Activated CD8-positive, alpha-beta T cell treated with anti-CD3 and anti-CD28 coated beads for 36 hours (primary cell): ENCODE measurements around the gene ALG8. TPM values are rescaled to one million over a fixed set of nuclear protein-coding genes. Genes with fewer than 3 reads are reported as not detected.

ENCODE experiments used
- ATAC-seq: fragments of 200-7000 bp; cut with Tn5 transposase; one replicate; pipeline ENCODE4 v1.10.0; 2021; ENCODE audit warnings: mild to moderate bottlenecking, moderate library complexity
- CTCF ChIA-PET: fragments of 350-600 bp; sonication (Branson Sonifier 250); formaldehyde crosslinking; loops from one replicate; lab custom pipeline; 2021; ENCODE audit warnings: antibody characterized with exemption; lab: Charles Lee
- POLR2A ChIA-PET: fragments of 350-600 bp; sonication (Branson Sonifier 250); formaldehyde crosslinking; loops from one replicate; lab custom pipeline; 2021; ENCODE audit warnings: antibody characterized with exemption; lab: Charles Lee
- DNase-seq: peaks from one replicate; pipeline ENCODE4 v3.0.0-alpha.2; 2020
- H3K27ac Mint-ChIP-seq: one replicate; pipeline ENCODE4 v1.8.0; 2021; ENCODE audit warnings: mild to moderate bottlenecking, mixed read lengths
- H3K27me3 Mint-ChIP-seq: one replicate; pipeline ENCODE4 v1.8.0; 2021; ENCODE audit warnings: mixed read lengths
- H3K36me3 Mint-ChIP-seq: one replicate; pipeline ENCODE4 v1.8.0; 2021; ENCODE audit warnings: low read depth, mixed read lengths
- H3K4me1 Mint-ChIP-seq: one replicate; pipeline ENCODE4 v1.8.0; 2021; ENCODE audit warnings: low read depth, mixed read lengths
- H3K4me3 Mint-ChIP-seq: one replicate; pipeline ENCODE4 v1.8.0; 2021; ENCODE audit warnings: mild to moderate bottlenecking, moderate library complexity, mixed read lengths
- H3K9me3 Mint-ChIP-seq: one replicate; pipeline ENCODE4 v1.8.0; 2021; ENCODE audit warnings: mixed read lengths
- intact Hi-C: fragments of 100-400 bp; cut with micrococcal nuclease; formaldehyde crosslinking; loops from one replicate; pipeline ENCODE4 v1.10.0; 2022
- total RNA-seq, 2 experiments: library from RNA; stranded (reverse); gene quantifications; one replicate each; pipeline ENCODE4 v1.2.3, GENCODE V29; 2021
- TF ChIP-seq, protein P1 (sequence below): fragments of 200-600 bp; IDR thresholded peaks from one replicate; pipeline ENCODE4 v1.8.0; 2022; ENCODE audit warnings: antibody characterized with exemption, mild to moderate bottlenecking

The ALG8 gene
- total RNA-seq, 2 experiments from 2014 or later = 45.5 to 47.7 TPM

DNA sequence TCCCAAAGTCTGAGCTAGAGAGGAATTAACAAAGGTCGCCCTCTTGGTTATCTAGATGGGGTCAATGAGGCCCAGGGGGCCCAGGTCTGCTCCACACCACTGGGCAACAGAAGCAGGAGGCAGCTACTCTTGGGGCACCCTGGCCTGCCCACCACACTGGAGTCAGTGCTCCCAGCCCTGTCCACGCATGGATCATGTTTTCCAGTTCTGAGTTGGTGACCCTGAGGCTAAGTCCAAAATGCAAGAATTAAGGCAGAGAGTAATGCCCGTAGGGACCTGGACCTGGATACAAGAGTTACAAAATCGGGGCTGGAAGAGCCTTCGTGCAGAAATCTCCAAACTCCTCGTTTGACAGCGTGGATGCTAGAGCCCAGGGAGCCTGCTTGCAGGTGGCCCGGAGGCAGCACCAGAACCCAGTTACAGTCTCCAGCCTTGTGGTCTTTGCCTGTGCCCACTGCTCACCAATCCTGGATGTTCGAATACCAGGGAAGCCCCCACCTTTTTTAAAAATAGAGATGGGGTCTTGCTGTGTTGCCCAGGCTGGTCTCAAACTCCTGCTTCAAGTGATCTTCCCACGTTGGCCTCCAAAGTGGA lies 81.9 kb downstream of the ALG8 start:
- no peak for DNase-seq
- POLR2A ChIA-PET = no interaction called here
- CTCF ChIA-PET = interaction anchor here (1.2 kb wide), 1 partner anchor 11 kb away, joined by 4 read pairs; no protein-coding TSS in a partner anchor
- Mint-ChIP-seq H3K36me3 (no peaks in the 10 kb centered on the region), H3K27me3 (no peaks in the 10 kb centered on the region), H3K4me1 (no peaks in the 10 kb centered on the region), H3K4me3 (no peak overlapping the region), H3K27ac (no peak overlapping the region), H3K9me3 (no peaks in the 10 kb centered on the region)
- TF ChIP-seq, protein P1, sequence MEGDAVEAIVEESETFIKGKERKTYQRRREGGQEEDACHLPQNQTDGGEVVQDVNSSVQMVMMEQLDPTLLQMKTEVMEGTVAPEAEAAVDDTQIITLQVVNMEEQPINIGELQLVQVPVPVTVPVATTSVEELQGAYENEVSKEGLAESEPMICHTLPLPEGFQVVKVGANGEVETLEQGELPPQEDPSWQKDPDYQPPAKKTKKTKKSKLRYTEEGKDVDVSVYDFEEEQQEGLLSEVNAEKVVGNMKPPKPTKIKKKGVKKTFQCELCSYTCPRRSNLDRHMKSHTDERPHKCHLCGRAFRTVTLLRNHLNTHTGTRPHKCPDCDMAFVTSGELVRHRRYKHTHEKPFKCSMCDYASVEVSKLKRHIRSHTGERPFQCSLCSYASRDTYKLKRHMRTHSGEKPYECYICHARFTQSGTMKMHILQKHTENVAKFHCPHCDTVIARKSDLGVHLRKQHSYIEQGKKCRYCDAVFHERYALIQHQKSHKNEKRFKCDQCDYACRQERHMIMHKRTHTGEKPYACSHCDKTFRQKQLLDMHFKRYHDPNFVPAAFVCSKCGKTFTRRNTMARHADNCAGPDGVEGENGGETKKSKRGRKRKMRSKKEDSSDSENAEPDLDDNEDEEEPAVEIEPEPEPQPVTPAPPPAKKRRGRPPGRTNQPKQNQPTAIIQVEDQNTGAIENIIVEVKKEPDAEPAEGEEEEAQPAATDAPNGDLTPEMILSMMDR = no peak
- ATAC-seq = no peak
- intact Hi-C loops = no loop called here

GRCh38 chr11:78056093-78056492 lies 83.3 kb downstream of the ALG8 start:
- TF ChIP-seq, protein P1 = no peak
- Mint-ChIP-seq H3K27ac (no peak overlapping the region), H3K4me3 (no peak overlapping the region), H3K9me3 (no peaks in the 10 kb centered on the region), H3K27me3 (no peaks in the 10 kb centered on the region), H3K4me1 (peaks cover 1% of the 10 kb centered on the region), H3K36me3 (no peaks in the 10 kb centered on the region)
- POLR2A ChIA-PET = no interaction called here
- intact Hi-C loops = no loop called here
- CTCF ChIA-PET = no interaction called here
- DNase-seq (no peak), ATAC-seq (no peak)

- H3K36me3 Mint-ChIP-seq = no peaks in the 10 kb centered on the region
- ChIA-PET CTCF (interaction anchor here (1.4 to 2.2 kb wide), 2 partner anchors 9 to 10 kb away, joined by 3 to 8 read pairs; no protein-coding TSS in a partner anchor), POLR2A (no interaction called here)
- no peaks in the 10 kb centered on the region for H3K9me3 Mint-ChIP-seq
- intact Hi-C loops = no loop called here
- TF ChIP-seq, protein P1 = no peak
- peaks cover 7% of the 10 kb centered on the region for H3K4me1 Mint-ChIP-seq
- no peak overlapping the region for H3K4me3 Mint-ChIP-seq
- ATAC-seq (no peak), DNase-seq (no peak)
- H3K27ac Mint-ChIP-seq = no peak overlapping the region
- no peaks in the 10 kb centered on the region for H3K27me3 Mint-ChIP-seq
These were observed 84.5 kb downstream of the ALG8 start for GRCh38 chr11:78054971-78055370.

GRCh38 chr11:78050964-78051831 lies 88.2 kb downstream of the ALG8 start:
- TF ChIP-seq, protein P1 = no peak
- no peak overlapping the region for H3K4me3 Mint-ChIP-seq
- CTCF ChIA-PET = interaction anchor here (1.5 to 2.3 kb wide), 3 partner anchors 10 to 27 kb away, joined by 3 to 6 read pairs (median 5); no protein-coding TSS in a partner anchor
- H3K4me1 Mint-ChIP-seq = peaks cover 9% of the 10 kb centered on the region
- POLR2A ChIA-PET = no interaction called here
- DNase-seq (no peak), ATAC-seq (no peak)
- intact Hi-C loops = no loop called here
- H3K36me3 Mint-ChIP-seq = no peaks in the 10 kb centered on the region
- H3K9me3 Mint-ChIP-seq = no peaks in the 10 kb centered on the region
- H3K27ac Mint-ChIP-seq = peak overlapping the region; percentile 71
- no peaks in the 10 kb centered on the region for H3K27me3 Mint-ChIP-seq

Other genes with a start within 250 kb of the ALG8 start
- 10 to 100 TPM; 44.4 to 45.8 TPM for gene INTS4, start 145.0 kb downstream of the ALG8 start, total RNA-seq
- gene KCTD14, start 116.3 kb downstream of the ALG8 start, total RNA-seq = under 1 TPM in 1 of 2 experiments, not detected in 1; 0.16 TPM
- gene THRSP, start 75.8 kb downstream of the ALG8 start, total RNA-seq = not detected
- gene NDUFC2, start 59.8 kb downstream of the ALG8 start, total RNA-seq = 100 to 1,000 TPM; 169 to 179 TPM
- 1 to 10 TPM; 4.1 to 5.2 TPM for gene KCTD21, start 49.0 kb upstream of the ALG8 start, total RNA-seq
- gene USP35, start 49.3 kb upstream of the ALG8 start, total RNA-seq = 1 to 10 TPM; 6.8 to 7.7 TPM